IMR-90 (cell line): ENCODE measurements around the gene EPHA6. TPM values are rescaled to one million over a fixed set of nuclear protein-coding genes. Genes with fewer than 3 reads are reported as not detected.

Experiments
- ATAC-seq: fragments of 200-7000 bp; cut with Tn5 transposase; 2 replicates; pipeline ENCODE4 v1.9.1; 2020; ENCODE audit warnings: low read depth, mild to moderate bottlenecking, moderate library complexity
- BruUV-seq: library from RNA; stranded (reverse); fragments of 400-500 nt; replicated peaks from 2 replicates; lab custom pipeline; 2021; lab: Mats Ljungman, UMichigan
- CTCF ChIA-PET: fragments of 300-600 bp; formaldehyde crosslinking; extraction: SDS; loops from one replicate; lab custom pipeline; 2021; ENCODE audit warnings: antibody characterized with exemption; lab: Yijun Ruan, JAX
- POLR2A ChIA-PET: fragments of 300-600 bp; sonication (Branson Sonifier 250); formaldehyde crosslinking; loops from one replicate; lab custom pipeline; 2022; ENCODE audit warnings: antibody characterized with exemption; ENCODE audit not compliant: unreplicated experiment; lab: Charles Lee
- DNase-seq: peaks from one replicate; pipeline ENCODE4 v3.0.0; 2013
- H2AFZ ChIP-seq: replicated peaks from 2 replicates; pipeline ENCODE3; 2013; ENCODE audit warnings: low read length, mild to moderate bottlenecking; ENCODE audit not compliant: poor library complexity
- H2AK5ac ChIP-seq: 2 replicates; pipeline ENCODE4 v1.6.1; 2013; ENCODE audit warnings: low read depth, low read length, inconsistent platforms
- H2AK9ac ChIP-seq: replicated peaks from 2 replicates; pipeline ENCODE3; 2013; ENCODE audit warnings: mild to moderate bottlenecking, low read depth, low read length, moderate library complexity; ENCODE audit not compliant: poor library complexity
- H2BK120ac ChIP-seq: 2 replicates; pipeline ENCODE4 v1.6.1; 2013; ENCODE audit warnings: low read depth, low read length, inconsistent platforms
- H2BK15ac ChIP-seq: 3 replicates; pipeline ENCODE4 v1.6.1; 2013; ENCODE audit warnings: low read depth, low read length, inconsistent platforms
- H2BK20ac ChIP-seq: 2 replicates; pipeline ENCODE4 v1.6.1; 2013; ENCODE audit warnings: low read depth, mild to moderate bottlenecking, inconsistent platforms, low read length, moderate library complexity
- H2BK5ac ChIP-seq: 2 replicates; pipeline ENCODE4 v1.6.1; 2013; ENCODE audit warnings: mild to moderate bottlenecking, low read depth, low read length, inconsistent platforms; ENCODE audit not compliant: poor library complexity, severe bottlenecking
- H3K14ac ChIP-seq: replicated peaks from 2 replicates; pipeline ENCODE4 v1.6.1; 2013; ENCODE audit warnings: low read depth, low read length, inconsistent platforms
- H3K18ac ChIP-seq: 2 replicates; pipeline ENCODE4 v1.6.1; 2013; ENCODE audit warnings: low read depth, low read length, control low read depth
- H3K23ac ChIP-seq: 2 replicates; pipeline ENCODE4 v1.6.1; 2013; ENCODE audit warnings: low read depth, low read length, inconsistent platforms
- H3K27ac ChIP-seq: 2 replicates; pipeline ENCODE4 v1.5.1; 2013; ENCODE audit warnings: mild to moderate bottlenecking, control low read depth, low read length; ENCODE audit not compliant: insufficient read depth
- H3K27me3 ChIP-seq: 2 replicates; pipeline ENCODE4 v1.6.1; 2013; ENCODE audit warnings: low read length; ENCODE audit not compliant: control insufficient read depth, insufficient read depth
- H3K36me3 ChIP-seq: 2 replicates; pipeline ENCODE4 v1.6.1; 2013; ENCODE audit warnings: low read length, mixed read lengths; ENCODE audit not compliant: control insufficient read depth, insufficient read depth
- H3K4ac ChIP-seq: 2 replicates; pipeline ENCODE4 v1.6.1; 2013; ENCODE audit warnings: low read depth, low read length, inconsistent platforms
- H3K4me1 ChIP-seq: 2 replicates; pipeline ENCODE4 v1.6.1; 2013; ENCODE audit warnings: low read length, mixed read lengths; ENCODE audit not compliant: control insufficient read depth, insufficient read depth
- H3K4me2 ChIP-seq: 2 replicates; pipeline ENCODE4 v1.6.1; 2013; ENCODE audit warnings: low read depth, mild to moderate bottlenecking, control low read depth, low read length, moderate library complexity
- H3K4me3 ChIP-seq: 2 replicates; pipeline ENCODE4 v1.5.1; 2013; ENCODE audit warnings: low read depth, mild to moderate bottlenecking, control low read depth, low read length, moderate library complexity; ENCODE audit not compliant: insufficient read depth
- H3K56ac ChIP-seq: 2 replicates; pipeline ENCODE4 v1.6.1; 2013; ENCODE audit warnings: low read length, inconsistent platforms; ENCODE audit not compliant: insufficient read depth; ENCODE audit errors: extremely low read depth
- H3K79me1 ChIP-seq, 2 experiments: 2 replicates each; pipeline ENCODE4 v1.6.1; 2013; ENCODE audit warnings: low read length in 2 of 2, inconsistent platforms in 1 of 2, low read depth in 1 of 2
- H3K9ac ChIP-seq: 2 replicates; pipeline ENCODE4 v1.6.1; 2013; ENCODE audit warnings: low read depth, low read length, control low read depth
- H3K9me1 ChIP-seq: 2 replicates; pipeline ENCODE4 v1.6.1; 2013; ENCODE audit warnings: low read length, inconsistent platforms; ENCODE audit not compliant: insufficient read depth
- H3K9me3 ChIP-seq: 2 replicates; pipeline ENCODE4 v1.6.1; 2013; ENCODE audit warnings: low read length; ENCODE audit not compliant: control insufficient read depth, insufficient read depth
- H4K20me1 ChIP-seq: 2 replicates; pipeline ENCODE4 v1.6.1; 2013; ENCODE audit warnings: low read length, inconsistent platforms; ENCODE audit not compliant: insufficient read depth
- H4K5ac ChIP-seq: 2 replicates; pipeline ENCODE4 v1.6.1; 2013; ENCODE audit warnings: mild to moderate bottlenecking, low read depth, low read length, control low read depth
- H4K8ac ChIP-seq, 2 experiments: 2 replicates each; pipeline ENCODE4 v1.6.1; 2013; ENCODE audit warnings: low read depth in 2 of 2, low read length in 2 of 2, control low read depth in 1 of 2, inconsistent platforms in 1 of 2
- H4K91ac ChIP-seq: 2 replicates; pipeline ENCODE4 v1.6.1; 2013; ENCODE audit warnings: low read depth, low read length, inconsistent platforms; ENCODE audit not compliant: insufficient read depth
- CEBPB ChIP-seq: IDR thresholded peaks from 2 replicates; pipeline ENCODE4 v1.6.1; 2012; ENCODE audit warnings: low read depth, low read length, improper control_type of control experiment
- MAFK ChIP-seq: IDR thresholded peaks from 2 replicates; pipeline ENCODE4 v1.6.1; 2012; ENCODE audit warnings: low read depth, low read length, improper control_type of control experiment
- MAZ ChIP-seq: IDR thresholded peaks from 2 replicates; pipeline ENCODE4 v1.6.1; 2012; ENCODE audit warnings: low read depth, mild to moderate bottlenecking, low read length, improper control_type of control experiment, moderate library complexity, borderline replicate concordance
- MXI1 ChIP-seq: IDR thresholded peaks from 2 replicates; pipeline ENCODE4 v1.6.1; 2012; ENCODE audit warnings: low read depth, mild to moderate bottlenecking, low read length, moderate library complexity, borderline replicate concordance
- NFE2L2 ChIP-seq: fragments of 150-350 bp; IDR thresholded peaks from 2 replicates; pipeline ENCODE4 v1.6.1; 2016; ENCODE audit warnings: low read depth, mild to moderate bottlenecking, low read length
- RAD21 ChIP-seq: IDR thresholded peaks from 2 replicates; pipeline ENCODE4 v1.6.1; 2012; ENCODE audit warnings: low read length, improper control_type of control experiment
- SMC3 ChIP-seq: fragments of 150-350 bp; IDR thresholded peaks from 2 replicates; pipeline ENCODE4 v1.6.1; 2016; ENCODE audit warnings: low read depth, mild to moderate bottlenecking, antibody characterized with exemption, low read length, moderate library complexity
- dilution Hi-C: fragments of 300-500 bp; cut with HindIII; formaldehyde crosslinking; loops from one replicate; pipeline ENCODE4 v1.14.3; 2018; ENCODE audit warnings: low sequenced_read_pairs; ENCODE audit not compliant: unreplicated experiment
- in situ Hi-C: fragments of 300-500 bp; cut with MboI; formaldehyde crosslinking; loops from 3 replicates; pipeline ENCODE4 v1.14.3; 2019; ENCODE audit warnings: low sequenced_read_pairs, inconsistent platforms, mixed read lengths
- intact Hi-C: fragments of 100-400 bp; cut with micrococcal nuclease; formaldehyde crosslinking; loops from 2 replicates; pipeline ENCODE4 v1.10.0; 2022
- polyA plus RNA-seq, 3 experiments: library from polyadenylated mRNA; depleted of rRNA; stranded (reverse); fragments of >200 nt; gene quantifications; 2 replicates each; pipeline ENCODE4 v1.2.3, GENCODE V29; 2012; ENCODE audit warnings: low replicate concordance in 1 of 3
- total RNA-seq: library from RNA; depleted of rRNA; stranded (reverse); fragments of >200 nt; gene quantifications from 2 replicates; pipeline ENCODE4 v1.2.3, GENCODE V29; 2012

Gene EPHA6
- total and polyA plus RNA-seq, 2 of the 4 experiments (the other 2 are of a cell fraction): not detected

DNA sequence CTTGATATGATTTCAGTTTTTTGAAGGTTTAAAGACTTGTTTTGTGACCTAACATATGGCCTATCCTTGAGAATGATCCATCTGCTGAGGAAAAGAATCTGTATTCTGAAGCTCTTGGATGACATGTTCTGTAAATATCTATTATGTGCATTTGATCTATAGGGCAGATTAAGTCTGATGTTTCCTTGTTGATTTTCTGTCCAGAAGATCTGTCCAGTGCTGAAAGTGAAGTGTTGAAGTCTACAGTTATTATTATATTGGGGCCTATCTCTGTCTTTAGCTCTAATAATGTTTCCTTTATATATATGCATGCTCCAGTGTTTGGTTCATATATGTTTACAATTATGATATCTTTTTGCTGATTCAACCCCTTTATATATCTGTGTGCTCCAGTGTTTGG is 362.8 kb downstream of the EPHA6 start:
- Histone ChIP-seq H3K27ac (no peak overlapping the region), H3K9ac (no peak overlapping the region), H4K5ac (no peak overlapping the region), H4K91ac (no peak overlapping the region), H3K14ac (no peak overlapping the region), H3K23ac (no peak overlapping the region), H3K4me2 (no peak overlapping the region), H3K27me3 (no peaks in the 10 kb centered on the region), H3K18ac (no peak overlapping the region), H2AK5ac (no peak overlapping the region), H3K79me1 (no peaks in the 10 kb centered on the region), H2BK15ac (no peak overlapping the region), H3K4ac (no peak overlapping the region), H2BK5ac (no peak overlapping the region), H2BK120ac (no peak overlapping the region), H2AK9ac (no peak overlapping the region), H2BK20ac (no peak overlapping the region), H4K8ac (no peak overlapping the region), H3K4me1 (no peaks in the 10 kb centered on the region), H3K9me3 (peaks cover 13% of the 10 kb centered on the region), H3K9me1 (no peaks in the 10 kb centered on the region), H3K4me3 (no peak overlapping the region), H4K20me1 (no peaks in the 10 kb centered on the region), H2AFZ (no peak overlapping the region), H3K56ac (no peak overlapping the region), H3K36me3 (no peaks in the 10 kb centered on the region)
- ChIA-PET POLR2A (no interaction called here), CTCF (no interaction called here)
- intact Hi-C loops (no loop called here), in situ Hi-C loops (no loop called here), dilution Hi-C loops (no loop called here)
- BruUV-seq: no TSS peak
- no peak for TF ChIP-seq RAD21
- no peak for TF ChIP-seq MAFK
- TF ChIP-seq CEBPB: no peak
- TF ChIP-seq MXI1: no peak
- TF ChIP-seq SMC3: no peak
- no peak for TF ChIP-seq MAZ
- TF ChIP-seq NFE2L2: no peak
- DNase-seq (no peak), ATAC-seq (no peak)
